Ovary (tissue), 3 donors: ENCODE results near the gene RPS6KA4.

Experiments
- CTCF ChIP-seq, 3 donors: fragments of 450-650 bp in 2 of 3; fragments of 200-600 bp in 1 of 3; IDR thresholded peaks; one replicate each; pipeline versions ENCODE4 v1.5.1 to v1.8.0; 2016 to 2022; ENCODE audit warnings: antibody characterized with exemption in 3 of 3, mild to moderate bottlenecking in 1 of 3
- POLR2A ChIP-seq: fragments of 450-650 bp; IDR thresholded peaks from one replicate; pipeline ENCODE4 v1.6.1; 2017; ENCODE audit warnings: antibody characterized with exemption, mild to moderate bottlenecking, moderate library complexity
- donor health status: DM: no; HTN: no; CAD: no.

- no peak for TF ChIP-seq CTCF (IDR thresholded peaks at IDR 0.05)
- no peak for TF ChIP-seq POLR2A
Measured at GRCh38 chr11:64383580-64383979, 24.6 kb downstream of the RPS6KA4 start.
